ENCODE measurements around the gene NT5C1B. TPM values are rescaled to one million over a fixed set of nuclear protein-coding genes. Genes with fewer than 3 reads are reported as not detected.

Gene NT5C1B
- total and polyA plus RNA-seq, 9 donors, result not detected

- H3K27me3 ChIP-seq, result no peaks in the 10 kb centered on the region
- no peaks in the 10 kb centered on the region for H3K4me1 ChIP-seq (ENCODE audit: insufficient read depth)
- no peaks in the 10 kb centered on the region for H3K36me3 ChIP-seq
- H3K4me3 ChIP-seq, result no peak overlapping the region
- intact Hi-C loops (cut with DNase I), result loop anchor here in 3 of 4 donors (10.0 kb wide), 2 partner anchors 837 to 1337 kb away; no protein-coding TSS in a partner anchor
- no peak overlapping the region for H3K27ac ChIP-seq
- DNase-seq, result no peak
- 75 to 92% (median 81%) methylated on average over 4 of the region's 4 CpGs for WGBS, 3 donors
- TF ChIP-seq CTCF (IDR thresholded peaks at IDR 0.05) (no peak), POLR2A (IDR thresholded peaks at IDR 0.05) (no peak), EP300 (IDR thresholded peaks at IDR 0.05) (no peak)
- no peaks in the 10 kb centered on the region for H3K9me3 ChIP-seq
Observed at GRCh38 chr2:18527822-18528221, 61.5 kb downstream of the NT5C1B start.

- intact Hi-C loops (cut with DNase I), result loop anchor here in 3 of 4 donors (10.0 kb wide), 2 partner anchors 837 to 1337 kb away; no protein-coding TSS in a partner anchor
- Histone ChIP-seq H3K27ac (no peak overlapping the region), H3K27me3 (no peaks in the 10 kb centered on the region), H3K36me3 (no peaks in the 10 kb centered on the region), H3K4me3 (no peak overlapping the region), H3K9me3 (no peaks in the 10 kb centered on the region), H3K4me1 (ENCODE audit: insufficient read depth) (no peaks in the 10 kb centered on the region)
- 91 to 94% (median 92%) methylated on average over 2 of the region's 2 CpGs for WGBS, 3 donors
- TF ChIP-seq EP300 (IDR thresholded peaks at IDR 0.05), result no peak
- no peak for TF ChIP-seq POLR2A (IDR thresholded peaks at IDR 0.05)
- no peak for TF ChIP-seq CTCF (IDR thresholded peaks at IDR 0.05)
- no peak for DNase-seq
Observed at GRCh38 chr2:18527326-18527725, 62.0 kb downstream of the NT5C1B start.

GRCh38 chr2:18526429-18526828 is 62.9 kb downstream of the NT5C1B start:
- H3K27me3 ChIP-seq, result no peaks in the 10 kb centered on the region
- WGBS, 3 donors, result 53 to 76% (median 76%) methylated on average over 7 of the region's 7 CpGs
- intact Hi-C loops (cut with DNase I), result loop anchor here in 3 of 4 donors (10.0 kb wide), 2 partner anchors 838 to 1338 kb away; no protein-coding TSS in a partner anchor
- no peak overlapping the region for H3K4me3 ChIP-seq
- H3K36me3 ChIP-seq, result no peaks in the 10 kb centered on the region
- H3K27ac ChIP-seq, result no peak overlapping the region
- H3K4me1 ChIP-seq (ENCODE audit: insufficient read depth), result no peaks in the 10 kb centered on the region
- TF ChIP-seq EP300 (IDR thresholded peaks at IDR 0.05), result no peak
- no peak for TF ChIP-seq CTCF (IDR thresholded peaks at IDR 0.05)
- no peak for TF ChIP-seq POLR2A (IDR thresholded peaks at IDR 0.05)
- H3K9me3 ChIP-seq, result no peaks in the 10 kb centered on the region
- DNase-seq, result no peak

- no peak overlapping the region for H3K27ac ChIP-seq
- intact Hi-C loops (cut with DNase I), result loop anchor here in 3 of 4 donors (10.0 kb wide), 2 partner anchors 839 to 1339 kb away; no protein-coding TSS in a partner anchor
- 92 to 93% (median 93%) methylated on average over 3 of the region's 3 CpGs for WGBS, 3 donors
- no peaks in the 10 kb centered on the region for H3K4me1 ChIP-seq (ENCODE audit: insufficient read depth)
- no peaks in the 10 kb centered on the region for H3K36me3 ChIP-seq
- TF ChIP-seq CTCF (IDR thresholded peaks at IDR 0.05), result no peak
- TF ChIP-seq POLR2A (IDR thresholded peaks at IDR 0.05), result no peak
- no peak for TF ChIP-seq EP300 (IDR thresholded peaks at IDR 0.05)
- H3K27me3 ChIP-seq, result no peaks in the 10 kb centered on the region
- no peak for DNase-seq
- no peak overlapping the region for H3K4me3 ChIP-seq
- no peaks in the 10 kb centered on the region for H3K9me3 ChIP-seq
Observed at GRCh38 chr2:18525852-18526251, 63.5 kb downstream of the NT5C1B start.

Data from ovary (tissue), 9 donors.